GM04504 (cell line): Measurements from ENCODE around the gene ITGA6.

Experiments
- DNase-seq: peaks from one replicate; pipeline ENCODE4 v3.0.0-alpha.2; 2012; ENCODE audit warnings: low read depth

Gene ITGA6

GRCh38 chr2:172442072-172442895 is 14.9 kb downstream of the ITGA6 start:
- peak; percentile 82 for DNase-seq

GRCh38 chr2:172445851-172446250 is 18.5 kb downstream of the ITGA6 start:
- no peak for DNase-seq

DNA sequence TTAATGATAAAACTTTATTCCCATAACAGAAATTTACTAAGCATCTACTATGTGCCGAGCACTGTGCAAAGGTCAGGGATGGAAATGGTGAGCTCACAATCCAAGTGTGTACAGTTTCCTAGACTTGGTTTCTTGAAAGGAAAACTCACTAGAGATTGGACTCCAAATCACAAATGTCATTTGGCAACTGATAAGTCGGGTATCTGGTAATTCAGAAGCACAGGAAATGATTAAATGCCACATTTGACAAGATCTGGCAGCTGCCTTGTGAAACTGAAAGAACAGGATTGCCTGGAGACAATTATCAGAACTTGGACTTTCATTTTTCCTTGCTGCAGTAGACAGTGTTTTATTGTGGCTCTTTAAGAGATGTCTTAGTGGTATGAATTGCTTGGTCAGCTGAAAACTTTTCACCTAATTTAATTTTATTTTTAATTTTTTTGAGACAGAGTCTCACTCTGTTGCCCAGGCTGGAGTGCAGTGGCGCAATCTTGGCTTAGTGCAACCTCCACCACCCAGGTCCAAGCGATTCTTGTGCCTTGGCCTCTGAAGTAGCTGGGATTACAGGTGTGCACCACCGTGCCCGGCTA is 19.2 kb downstream of the ITGA6 start:
- no peak for DNase-seq

- DNase-seq: no peak
Measured at GRCh38 chr2:172447811-172448493, 20.6 kb downstream of the ITGA6 start.

- no peak for DNase-seq
Measured at GRCh38 chr2:172448544-172449267, 21.3 kb downstream of the ITGA6 start.

DNA sequence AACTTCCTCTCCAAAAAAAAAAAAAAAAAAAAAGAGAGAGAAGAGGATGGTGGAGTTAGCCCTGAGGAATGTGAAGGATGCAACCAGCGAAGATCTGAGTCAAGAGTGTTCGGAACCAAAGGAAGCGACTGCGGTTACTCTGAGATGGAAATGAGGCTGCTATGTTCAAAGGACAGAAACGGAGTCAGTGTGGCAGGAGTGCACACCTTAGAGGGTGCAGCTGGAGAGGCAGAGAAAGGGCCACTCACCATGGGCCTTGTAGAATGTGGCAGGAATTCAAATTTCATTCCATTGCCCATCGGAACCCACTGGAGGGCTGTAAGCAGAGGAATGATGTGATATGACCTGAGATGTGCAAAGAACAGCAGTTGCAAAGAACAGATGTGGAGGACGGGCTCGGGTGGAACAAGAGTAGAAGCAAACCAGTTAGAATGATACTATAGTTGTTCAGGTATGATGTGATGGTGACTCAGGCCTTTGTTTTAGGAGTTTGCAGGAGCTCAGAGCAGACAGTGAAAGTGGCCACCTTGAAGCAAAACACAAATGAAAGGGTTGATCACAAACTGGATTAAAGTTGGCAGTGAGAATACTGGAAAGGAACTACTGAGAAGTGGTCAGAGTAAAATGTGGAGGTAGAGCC is 22.6 kb downstream of the ITGA6 start:
- DNase-seq: no peak

DNA sequence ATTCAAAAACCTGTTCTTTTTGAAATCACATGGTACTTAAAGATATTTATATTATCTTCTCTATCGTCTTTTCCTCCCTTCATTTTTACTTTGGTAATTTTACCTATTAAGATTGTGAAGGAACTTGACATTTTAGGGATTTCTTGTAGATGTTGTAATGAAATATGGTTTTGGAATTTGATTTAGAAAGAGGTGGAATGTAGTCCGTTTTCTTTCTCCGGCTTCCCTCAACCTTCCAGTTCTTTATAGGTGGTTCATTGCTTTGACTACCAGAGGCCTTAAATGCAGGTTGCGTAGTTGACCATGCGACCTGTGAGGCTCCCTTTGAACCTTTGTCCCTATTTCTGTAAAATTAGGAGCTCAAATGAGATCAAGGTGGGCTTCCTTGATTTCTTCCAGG is 24.5 kb downstream of the ITGA6 start:
- no peak for DNase-seq

- no peak for DNase-seq
Measured at GRCh38 chr2:172452845-172453244, 25.5 kb downstream of the ITGA6 start.

DNA sequence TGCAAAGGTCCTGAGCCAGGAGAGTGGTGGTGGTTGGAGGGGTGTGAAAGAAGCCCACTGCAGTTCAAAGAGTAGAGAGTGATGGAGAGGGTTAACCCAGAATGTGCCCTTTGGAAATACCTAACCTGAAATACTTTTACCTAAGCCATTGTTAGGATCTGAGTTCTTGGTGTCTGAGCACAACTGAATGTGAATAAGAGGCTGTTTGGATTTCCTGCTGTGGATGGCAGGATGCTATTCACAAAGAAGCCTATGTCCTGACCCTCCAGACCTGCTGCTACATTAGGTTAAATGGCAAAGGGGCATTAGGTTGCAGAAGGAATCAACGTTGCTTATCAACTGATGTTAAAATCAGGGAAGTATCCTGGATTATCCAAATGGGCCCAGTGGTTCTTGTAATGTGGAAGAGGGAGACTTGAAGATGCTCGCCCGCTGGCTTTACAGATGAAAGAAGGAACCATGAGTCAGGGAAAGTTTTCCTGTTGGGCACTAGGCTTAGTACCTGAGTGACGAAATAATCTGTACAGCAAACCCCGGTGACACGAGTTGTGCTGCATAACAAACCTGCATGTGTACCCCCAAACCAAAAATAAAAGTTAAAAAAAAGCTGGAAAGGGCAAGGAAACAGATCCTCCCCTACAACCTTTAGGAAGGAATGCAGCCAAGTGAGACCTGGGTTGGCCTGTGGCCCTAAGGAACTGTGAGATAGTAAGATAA is 27.2 kb downstream of the ITGA6 start:
- DNase-seq: no peak

GRCh38 chr2:172455121-172455515 is 27.7 kb downstream of the ITGA6 start:
- no peak for DNase-seq

DNA sequence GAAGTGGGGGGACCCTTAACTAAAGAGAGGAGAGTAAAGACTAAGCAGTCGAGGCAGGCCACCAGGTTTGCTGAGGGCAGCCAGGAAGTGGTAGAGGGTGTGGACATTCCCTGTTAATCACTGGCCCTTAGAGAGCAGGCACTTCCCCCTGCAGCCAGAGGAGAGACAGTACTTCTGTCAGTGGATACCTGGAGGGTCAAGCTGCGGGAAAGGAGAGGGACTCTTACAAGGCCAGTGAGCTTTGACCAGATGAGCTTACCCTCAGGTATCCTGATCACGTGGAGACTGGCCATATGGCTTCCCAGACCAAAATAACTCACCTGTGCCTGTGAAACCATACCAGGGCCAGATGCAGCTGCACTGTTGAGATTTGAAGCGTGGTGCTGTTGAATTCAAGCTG is 28.6 kb downstream of the ITGA6 start:
- no peak for DNase-seq

DNA sequence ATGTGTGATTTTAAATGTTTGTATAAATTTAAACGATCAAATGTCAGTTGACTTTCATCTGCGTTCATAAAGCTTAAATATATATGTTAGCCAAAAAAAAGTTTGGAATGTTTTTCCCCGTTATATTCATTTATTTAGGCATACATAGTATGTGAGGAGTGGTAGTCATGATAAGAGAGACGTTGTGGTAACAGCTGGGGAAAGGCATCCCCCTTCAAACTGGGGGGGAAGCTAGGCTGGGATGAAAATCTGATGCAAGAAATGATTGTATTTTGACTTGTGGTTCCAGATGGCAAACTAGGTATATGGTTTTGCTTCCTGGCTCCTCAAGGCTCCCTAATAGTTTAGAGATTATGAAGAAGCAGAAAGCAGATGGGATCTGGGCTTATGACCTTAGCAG is 30.1 kb downstream of the ITGA6 start:
- no peak for DNase-seq

DNA sequence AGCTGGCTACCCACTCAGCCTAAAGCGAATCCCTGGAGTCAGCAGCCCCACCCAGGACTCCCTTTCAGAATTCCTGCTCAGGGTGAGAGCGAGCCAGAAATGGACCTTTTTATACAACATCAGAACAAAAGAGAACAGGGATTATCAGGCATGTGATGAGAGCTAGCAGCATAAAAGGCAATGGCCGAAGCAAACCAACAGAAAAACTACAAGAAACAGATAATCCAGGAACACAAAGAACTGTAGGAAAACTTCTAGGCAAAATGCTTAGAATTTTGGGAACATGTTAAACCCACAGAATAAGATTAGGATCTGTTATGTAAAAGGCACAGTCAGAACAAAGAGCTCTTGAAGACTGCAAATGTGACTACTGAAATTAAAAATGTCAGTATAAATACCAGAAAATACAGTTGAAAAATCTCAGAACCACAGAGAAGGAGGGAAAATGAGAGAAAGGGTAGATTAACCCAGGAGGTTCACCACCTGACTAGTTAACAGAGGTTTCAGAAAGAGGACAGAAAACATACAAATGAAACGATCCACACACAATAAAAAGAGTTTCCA is 31.3 kb downstream of the ITGA6 start:
- DNase-seq: no peak

DNA sequence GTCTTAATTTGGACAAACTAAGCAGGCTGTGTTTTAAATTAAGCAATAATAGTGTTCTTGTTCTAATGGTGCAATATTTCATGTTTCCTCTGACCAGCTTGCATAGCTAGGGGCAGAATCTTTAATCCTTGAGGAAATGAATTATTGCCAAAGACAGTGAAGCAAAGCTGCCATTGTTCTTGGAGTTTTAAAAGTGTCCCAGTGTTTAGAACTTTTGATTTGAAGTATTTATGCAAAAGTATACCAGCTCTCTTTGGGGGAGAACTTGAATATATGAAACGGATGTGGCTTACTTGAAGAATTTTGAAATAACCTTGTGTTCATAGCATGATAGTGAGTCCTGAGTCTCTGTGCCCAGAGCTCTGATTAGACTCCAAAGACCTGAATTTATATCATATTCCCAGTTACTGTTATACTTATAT is 33.4 kb downstream of the ITGA6 start:
- DNase-seq: no peak

DNA sequence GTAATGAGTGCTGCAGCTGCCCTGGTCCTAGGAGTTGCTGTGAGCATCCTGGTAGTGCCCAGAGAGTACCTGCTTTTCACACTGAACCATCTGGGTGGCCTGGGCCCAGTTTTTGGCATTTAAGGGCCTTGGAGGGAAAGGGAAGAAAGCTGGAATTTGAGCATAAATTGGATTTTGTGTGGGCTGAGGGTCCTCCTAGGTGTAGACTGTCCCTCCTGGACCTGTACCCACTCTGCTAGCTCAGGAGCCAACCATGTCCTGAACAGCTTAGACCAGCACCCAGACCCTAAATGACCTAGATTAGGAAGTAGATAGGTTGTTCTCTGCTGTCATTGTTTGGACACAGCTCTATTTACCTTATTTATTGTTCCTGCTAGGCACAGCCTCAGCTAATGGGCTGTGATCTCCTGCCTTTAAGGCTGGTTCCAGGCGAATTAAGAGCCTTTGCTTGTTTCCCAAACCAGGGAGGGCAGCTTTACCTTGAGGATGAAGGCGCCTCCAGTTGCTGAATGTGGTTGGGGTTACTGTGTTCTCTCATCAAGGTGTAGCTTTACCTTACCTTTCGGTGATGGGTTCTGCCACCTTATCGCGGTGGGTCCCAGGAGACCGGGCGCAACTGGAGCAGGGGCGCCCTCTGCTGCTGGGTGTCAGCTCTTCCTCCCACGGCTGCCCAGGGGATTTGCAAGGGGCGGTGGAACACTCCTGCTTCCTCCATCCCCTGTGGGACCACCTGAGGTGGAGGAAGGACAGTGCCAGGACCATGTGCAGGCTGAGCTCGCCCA is 34.4 kb downstream of the ITGA6 start:
- no peak for DNase-seq

- DNase-seq: no peak
Measured at GRCh38 chr2:172462373-172462848, 35.0 kb downstream of the ITGA6 start.

DNA sequence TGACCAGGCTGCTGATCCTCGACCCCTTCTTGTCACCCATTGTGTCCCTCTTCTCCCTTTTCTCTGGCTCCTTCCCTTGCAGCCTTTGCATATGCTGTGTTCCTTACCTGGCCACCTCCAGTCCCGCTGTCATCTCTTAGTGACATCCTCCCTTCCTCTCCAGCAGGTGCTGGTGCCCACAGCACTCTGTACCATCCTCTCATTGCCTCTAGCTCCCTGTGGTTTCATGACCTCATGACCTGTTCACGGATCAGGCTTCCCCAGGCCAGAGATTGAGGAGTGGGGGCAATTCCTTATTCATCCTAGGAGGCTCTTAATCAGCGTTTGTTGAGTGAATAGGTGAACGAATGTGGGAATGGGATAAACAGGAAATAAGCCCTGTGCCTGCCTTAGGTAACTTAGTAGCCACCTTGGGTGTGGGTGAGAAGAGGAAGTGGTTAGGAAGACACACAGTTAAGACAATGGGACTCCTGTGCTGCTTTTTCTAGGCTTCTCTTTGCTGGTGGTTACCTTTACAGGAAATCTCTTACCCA is 35.5 kb downstream of the ITGA6 start:
- DNase-seq: no peak

GRCh38 chr2:172464400-172465129 is 37.2 kb downstream of the ITGA6 start:
- DNase-seq: no peak
